HCT116 (cell line): ENCODE measurements around the gene ITSN1. TPM values are rescaled to one million over a fixed set of nuclear protein-coding genes. Genes with fewer than 3 reads are reported as not detected.

Experiments
- ATAC-seq: fragments of 200-7000 bp; cut with Tn5 transposase; 2 replicates; pipeline ENCODE4 v1.9.1; 2020; ENCODE audit warnings: mild to moderate bottlenecking, moderate library complexity
- BruUV-seq: library from RNA; stranded (reverse); fragments of 400-500 nt; replicated peaks from 2 replicates; lab custom pipeline; 2021; lab: Mats Ljungman, UMichigan
- CTCF ChIA-PET: fragments of 300-600 bp; sonication (Branson Sonifier 250); formaldehyde crosslinking; loops from one replicate; lab custom pipeline; 2021; ENCODE audit warnings: antibody characterized with exemption; lab: Charles Lee
- POLR2A ChIA-PET: fragments of 300-600, 350-600 bp; sonication (Branson Sonifier 250); formaldehyde crosslinking; loops from one replicate; lab custom pipeline; 2021; ENCODE audit warnings: antibody characterized with exemption; lab: Charles Lee
- RAD21 ChIA-PET, 2 experiments: fragments of 300-600 bp; sonication (Branson Sonifier 250); formaldehyde crosslinking; loops; one replicate each; lab custom pipeline; 2023; ENCODE audit warnings: low total read pairs in 2 of 2; ENCODE audit not compliant: uncharacterized antibody in 2 of 2, unreplicated experiment in 2 of 2, low non-redundant PET in 1 of 2; lab: Charles Lee
- DNase-seq: peaks from one replicate; pipeline ENCODE4 v3.0.0-alpha.2; 2010; ENCODE audit warnings: low read depth, low spot score
- H2AFZ ChIP-seq: fragments of 200-600 bp; shearing (Covaris generic), sonication (generic); 2 replicates; pipeline ENCODE4 v1.6.1; 2017; ENCODE audit warnings: low read depth, mixed run types, mixed read lengths, antibody characterized with exemption, low read length; ENCODE audit not compliant: poor library complexity, severe bottlenecking
- H3K27ac ChIP-seq: 2 replicates; pipeline ENCODE4 v1.5.1; 2012; ENCODE audit warnings: low read depth, low read length
- H3K27me3 ChIP-seq: fragments of 200-600 bp; sonication (generic); 2 replicates; pipeline ENCODE4 v1.6.1; 2016; ENCODE audit warnings: mixed run types, low read length, mixed read lengths; ENCODE audit not compliant: insufficient read depth
- H3K36me3 ChIP-seq, 2 experiments: fragments of 200-500 bp in 1 of 2; fragments of 200-600 bp in 1 of 2; sonication (Bioruptor generic) in 1 of 2; sonication (generic) in 1 of 2; 2 replicates each; pipeline versions ENCODE4 v1.5.1 to v1.6.1; 2014 to 2016; ENCODE audit warnings: low read length in 2 of 2, inconsistent platforms in 1 of 2, mixed read lengths in 1 of 2, mixed run types in 1 of 2; ENCODE audit not compliant: insufficient read depth in 2 of 2, control insufficient read depth in 1 of 2
- H3K4me1 ChIP-seq, 2 experiments: fragments of 200-600 bp in 1 of 2; sonication (generic) in 1 of 2; 2 replicates each; pipeline versions ENCODE4 v1.5.1 to v1.6.1; 2012 to 2017; ENCODE audit warnings: low read length in 2 of 2, inconsistent platforms in 1 of 2, mild to moderate bottlenecking in 1 of 2, mixed read lengths in 1 of 2, mixed run types in 1 of 2, moderate library complexity in 1 of 2; ENCODE audit not compliant: insufficient read depth in 2 of 2, control insufficient read depth in 1 of 2
- H3K4me2 ChIP-seq: fragments of 200-600 bp; sonication (generic); 2 replicates; pipeline ENCODE4 v1.6.1; 2017; ENCODE audit warnings: mixed run types, low read length, mixed read lengths
- H3K4me3 ChIP-seq, 2 experiments: fragments of 200-600 bp in 1 of 2; sonication (generic) in 1 of 2; replicated peaks in 1 of 2; 2 replicates each; pipeline ENCODE4 v1.5.1; 2011 to 2016; ENCODE audit warnings: low read length in 2 of 2, control low read depth in 1 of 2, low read depth in 1 of 2, mild to moderate bottlenecking in 1 of 2, mixed read lengths in 1 of 2, mixed run types in 1 of 2
- H3K79me2 ChIP-seq: fragments of 200-600 bp; sonication (generic); 2 replicates; pipeline ENCODE4 v1.6.1; 2017; ENCODE audit warnings: mild to moderate bottlenecking, mixed run types, low read length, moderate library complexity, mixed read lengths; ENCODE audit not compliant: insufficient read depth
- H3K9ac ChIP-seq: fragments of 200-600 bp; sonication (generic); 2 replicates; pipeline ENCODE4 v1.6.1; 2016; ENCODE audit warnings: low read length, mixed read lengths
- H3K9me2 ChIP-seq: fragments of 200-600 bp; sonication (generic), shearing (Covaris generic); 2 replicates; pipeline ENCODE4 v1.6.1; 2017; ENCODE audit warnings: mixed run types, mild to moderate bottlenecking, moderate library complexity; ENCODE audit not compliant: insufficient read depth
- H3K9me3 ChIP-seq, 2 experiments: fragments of 200-500 bp in 1 of 2; fragments of 200-600 bp in 1 of 2; sonication (Bioruptor generic) in 1 of 2; sonication (generic) in 1 of 2; 2 replicates each; pipeline ENCODE4 v1.6.1; 2014 to 2017; ENCODE audit warnings: low read length in 2 of 2, mixed read lengths in 2 of 2, inconsistent platforms in 1 of 2, low read depth in 1 of 2, mild to moderate bottlenecking in 1 of 2, mixed run types in 1 of 2, moderate library complexity in 1 of 2; ENCODE audit not compliant: control insufficient read depth in 1 of 2, insufficient read depth in 1 of 2
- H4K20me1 ChIP-seq: fragments of 200-600 bp; sonication (generic), shearing (Covaris generic); 2 replicates; pipeline ENCODE4 v1.6.1; 2017; ENCODE audit warnings: mixed run types, mild to moderate bottlenecking, moderate library complexity; ENCODE audit not compliant: insufficient read depth
- CBX3 ChIP-seq: IDR thresholded peaks from 2 replicates; pipeline ENCODE4 v1.6.1; 2012; ENCODE audit warnings: low read depth
- CEBPB ChIP-seq: IDR thresholded peaks from 2 replicates; pipeline ENCODE4 v1.6.1; 2012; ENCODE audit warnings: low read depth
- EGR1 ChIP-seq: IDR thresholded peaks from 2 replicates; pipeline ENCODE4 v1.6.1; 2012; ENCODE audit warnings: low read depth
- ELF1 ChIP-seq: IDR thresholded peaks from 2 replicates; pipeline ENCODE4 v1.6.1; 2012; ENCODE audit warnings: low read depth, borderline replicate concordance
- EZH2 ChIP-seq: fragments of 200-600 bp; sonication (generic); IDR thresholded peaks from 2 replicates; pipeline ENCODE4 v1.6.1; 2017; ENCODE audit warnings: antibody characterized with exemption, mixed run types
- FOSL1 ChIP-seq: IDR thresholded peaks from 2 replicates; pipeline ENCODE4 v1.6.1; 2012; ENCODE audit warnings: low read depth
- JUND ChIP-seq: IDR thresholded peaks from 2 replicates; pipeline ENCODE4 v1.6.1; 2012
- POLR2AphosphoS5 ChIP-seq: IDR thresholded peaks from 2 replicates; pipeline ENCODE4 v1.6.1; 2011; ENCODE audit warnings: mild to moderate bottlenecking, low read depth, low read length, moderate library complexity
- RAD21 ChIP-seq: IDR thresholded peaks from 2 replicates; pipeline ENCODE4 v1.6.1; 2012; ENCODE audit warnings: low read depth, mild to moderate bottlenecking
- SP1 ChIP-seq: IDR thresholded peaks from 2 replicates; pipeline ENCODE4 v1.6.1; 2012; ENCODE audit warnings: low read depth
- SRF ChIP-seq: IDR thresholded peaks from 2 replicates; pipeline ENCODE4 v1.6.1; 2012; ENCODE audit warnings: low read depth
- TCF7L2 ChIP-seq: IDR thresholded peaks from 2 replicates; pipeline ENCODE4 v1.7.0; 2011; ENCODE audit warnings: borderline replicate concordance, inconsistent platforms; ENCODE audit not compliant: insufficient read depth, insufficient read length; ENCODE audit errors: extremely low read depth
- ZFX ChIP-seq: fragments of 450-650 bp; IDR thresholded peaks from 2 replicates; pipeline ENCODE4 v1.6.1; 2017
- intact Hi-C: fragments of 100-400 bp; cut with micrococcal nuclease; formaldehyde crosslinking; loops from 2 replicates; pipeline ENCODE4 v1.10.0; 2022
- total RNA-seq: library from RNA; stranded (reverse); gene quantifications from one replicate; pipeline ENCODE4 v1.2.1, GENCODE V29; 2021; ENCODE audit not compliant: unreplicated experiment
- TF ChIP-seq, protein P1 (sequence below), 3 experiments: fragments of 200-600 bp in 1 of 3; sonication (generic) in 1 of 3; IDR thresholded peaks in 2 of 3; conservative IDR thresholded peaks in 1 of 3; 2 replicates each; pipeline ENCODE4 v1.5.1; 2012 to 2017; ENCODE audit warnings: low read depth in 2 of 3, low read length in 2 of 3, antibody characterized with exemption in 1 of 3, borderline replicate concordance in 1 of 3, control low read depth in 1 of 3, mild to moderate bottlenecking in 1 of 3, mixed read lengths in 1 of 3, mixed run types in 1 of 3, moderate library complexity in 1 of 3; ENCODE audit not compliant: insufficient read depth in 1 of 3
- TF ChIP-seq, protein P2 (sequence below): IDR thresholded peaks from 2 replicates; pipeline ENCODE4 v1.6.1; 2012
- TF ChIP-seq, protein P3 (sequence below): IDR thresholded peaks from 2 replicates; pipeline ENCODE4 v1.6.1; 2012; ENCODE audit warnings: low read depth

Gene ITSN1
- total RNA-seq, 1 experiment from 2014 or later, result 25.8 TPM

DNA sequence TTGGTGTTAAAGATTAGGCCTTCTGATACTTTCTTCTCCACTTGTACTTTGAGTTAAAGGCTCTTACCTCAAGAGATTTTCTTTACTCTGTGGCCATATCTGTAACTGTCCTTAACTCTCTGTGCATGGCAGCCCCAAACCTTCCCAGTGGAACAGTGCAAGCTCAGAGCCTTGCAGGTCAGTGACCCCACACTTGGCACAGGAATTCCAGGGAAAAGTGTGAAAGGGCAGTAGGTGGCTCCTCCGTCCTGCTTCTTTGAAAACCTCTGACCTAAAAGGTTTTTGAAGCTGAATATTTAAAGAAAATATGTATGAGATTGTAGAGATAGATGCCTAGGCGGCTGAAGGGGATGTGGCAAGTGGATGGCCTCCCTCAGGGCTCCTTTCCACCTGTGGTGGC, 26.3 kb downstream of the ITSN1 start:
- Histone ChIP-seq H3K9me2 (no peaks in the 10 kb centered on the region), H3K27me3 (no peaks in the 10 kb centered on the region), H4K20me1 (no peaks in the 10 kb centered on the region), H3K4me1 (peaks cover 3 to 11% of the 10 kb centered on the region in 2 experiments; a peak in 3 of 4 replicates), H3K4me2 (no peak overlapping the region), H3K4me3 (no peak overlapping the region), H3K79me2 (peaks cover 61% of the 10 kb centered on the region), H3K9me3 (no peaks in the 10 kb centered on the region), H3K9ac (no peak overlapping the region), H3K36me3 (no peaks in the 10 kb centered on the region), H3K27ac (no peak overlapping the region), H2AFZ (no peak overlapping the region)
- DNase-seq, result no peak
- RAD21 ChIA-PET, result no interaction called here
- POLR2A ChIA-PET, result no interaction called here
- TF ChIP-seq RAD21 (no peak), FOSL1 (no peak), CEBPB (no peak), TCF7L2 (no peak), CBX3 (no peak), ELF1 (no peak), EZH2 (no peak), POLR2AphosphoS5 (no peak), JUND (no peak), SP1 (no peak), EGR1 (no peak), ZFX (no peak), SRF (no peak)
- TF ChIP-seq, protein P1, sequence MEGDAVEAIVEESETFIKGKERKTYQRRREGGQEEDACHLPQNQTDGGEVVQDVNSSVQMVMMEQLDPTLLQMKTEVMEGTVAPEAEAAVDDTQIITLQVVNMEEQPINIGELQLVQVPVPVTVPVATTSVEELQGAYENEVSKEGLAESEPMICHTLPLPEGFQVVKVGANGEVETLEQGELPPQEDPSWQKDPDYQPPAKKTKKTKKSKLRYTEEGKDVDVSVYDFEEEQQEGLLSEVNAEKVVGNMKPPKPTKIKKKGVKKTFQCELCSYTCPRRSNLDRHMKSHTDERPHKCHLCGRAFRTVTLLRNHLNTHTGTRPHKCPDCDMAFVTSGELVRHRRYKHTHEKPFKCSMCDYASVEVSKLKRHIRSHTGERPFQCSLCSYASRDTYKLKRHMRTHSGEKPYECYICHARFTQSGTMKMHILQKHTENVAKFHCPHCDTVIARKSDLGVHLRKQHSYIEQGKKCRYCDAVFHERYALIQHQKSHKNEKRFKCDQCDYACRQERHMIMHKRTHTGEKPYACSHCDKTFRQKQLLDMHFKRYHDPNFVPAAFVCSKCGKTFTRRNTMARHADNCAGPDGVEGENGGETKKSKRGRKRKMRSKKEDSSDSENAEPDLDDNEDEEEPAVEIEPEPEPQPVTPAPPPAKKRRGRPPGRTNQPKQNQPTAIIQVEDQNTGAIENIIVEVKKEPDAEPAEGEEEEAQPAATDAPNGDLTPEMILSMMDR (IDR thresholded peaks at IDR 0.05 in 2 of 3, conservative IDR thresholded peaks at IDR 0.05 in 1 of 3; ENCODE audit: borderline replicate concordance in 1 of 3, insufficient read depth in 1 of 3, low read depth in 2 of 3, low read length in 2 of 3), result no peak
- TF ChIP-seq, protein P2, sequence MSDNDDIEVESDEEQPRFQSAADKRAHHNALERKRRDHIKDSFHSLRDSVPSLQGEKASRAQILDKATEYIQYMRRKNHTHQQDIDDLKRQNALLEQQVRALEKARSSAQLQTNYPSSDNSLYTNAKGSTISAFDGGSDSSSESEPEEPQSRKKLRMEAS, result no peak
- TF ChIP-seq, protein P3, sequence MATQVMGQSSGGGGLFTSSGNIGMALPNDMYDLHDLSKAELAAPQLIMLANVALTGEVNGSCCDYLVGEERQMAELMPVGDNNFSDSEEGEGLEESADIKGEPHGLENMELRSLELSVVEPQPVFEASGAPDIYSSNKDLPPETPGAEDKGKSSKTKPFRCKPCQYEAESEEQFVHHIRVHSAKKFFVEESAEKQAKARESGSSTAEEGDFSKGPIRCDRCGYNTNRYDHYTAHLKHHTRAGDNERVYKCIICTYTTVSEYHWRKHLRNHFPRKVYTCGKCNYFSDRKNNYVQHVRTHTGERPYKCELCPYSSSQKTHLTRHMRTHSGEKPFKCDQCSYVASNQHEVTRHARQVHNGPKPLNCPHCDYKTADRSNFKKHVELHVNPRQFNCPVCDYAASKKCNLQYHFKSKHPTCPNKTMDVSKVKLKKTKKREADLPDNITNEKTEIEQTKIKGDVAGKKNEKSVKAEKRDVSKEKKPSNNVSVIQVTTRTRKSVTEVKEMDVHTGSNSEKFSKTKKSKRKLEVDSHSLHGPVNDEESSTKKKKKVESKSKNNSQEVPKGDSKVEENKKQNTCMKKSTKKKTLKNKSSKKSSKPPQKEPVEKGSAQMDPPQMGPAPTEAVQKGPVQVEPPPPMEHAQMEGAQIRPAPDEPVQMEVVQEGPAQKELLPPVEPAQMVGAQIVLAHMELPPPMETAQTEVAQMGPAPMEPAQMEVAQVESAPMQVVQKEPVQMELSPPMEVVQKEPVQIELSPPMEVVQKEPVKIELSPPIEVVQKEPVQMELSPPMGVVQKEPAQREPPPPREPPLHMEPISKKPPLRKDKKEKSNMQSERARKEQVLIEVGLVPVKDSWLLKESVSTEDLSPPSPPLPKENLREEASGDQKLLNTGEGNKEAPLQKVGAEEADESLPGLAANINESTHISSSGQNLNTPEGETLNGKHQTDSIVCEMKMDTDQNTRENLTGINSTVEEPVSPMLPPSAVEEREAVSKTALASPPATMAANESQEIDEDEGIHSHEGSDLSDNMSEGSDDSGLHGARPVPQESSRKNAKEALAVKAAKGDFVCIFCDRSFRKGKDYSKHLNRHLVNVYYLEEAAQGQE, result no peak
- ATAC-seq, result no peak
- CTCF ChIA-PET, result no interaction called here
- intact Hi-C loops, result no loop called here
- BruUV-seq, result no TSS peak
